KOPT-K1 (cell line): Measurements from ENCODE around the gene TAF6.

ENCODE experiments used
- H3K27ac ChIP-seq: fragments of 200-600 bp; sonication (generic); 2 replicates; pipeline ENCODE4 v1.5.1; 2016; ENCODE audit warnings: antibody characterized with exemption, mild to moderate bottlenecking, low read depth, low read length; ENCODE audit not compliant: poor library complexity, severe bottlenecking
- H3K36me3 ChIP-seq: fragments of 200-600 bp; sonication (generic); 2 replicates; pipeline ENCODE4 v1.5.1; 2017; ENCODE audit warnings: antibody characterized with exemption, mild to moderate bottlenecking, low read length, moderate library complexity; ENCODE audit not compliant: insufficient read depth
- H3K9me3 ChIP-seq: fragments of 200-600 bp; sonication (generic); 2 replicates; pipeline ENCODE4 v1.5.1; 2017; ENCODE audit warnings: antibody characterized with exemption, low read length, mild to moderate bottlenecking; ENCODE audit not compliant: insufficient read depth, poor library complexity, severe bottlenecking

The TAF6 gene

DNA sequence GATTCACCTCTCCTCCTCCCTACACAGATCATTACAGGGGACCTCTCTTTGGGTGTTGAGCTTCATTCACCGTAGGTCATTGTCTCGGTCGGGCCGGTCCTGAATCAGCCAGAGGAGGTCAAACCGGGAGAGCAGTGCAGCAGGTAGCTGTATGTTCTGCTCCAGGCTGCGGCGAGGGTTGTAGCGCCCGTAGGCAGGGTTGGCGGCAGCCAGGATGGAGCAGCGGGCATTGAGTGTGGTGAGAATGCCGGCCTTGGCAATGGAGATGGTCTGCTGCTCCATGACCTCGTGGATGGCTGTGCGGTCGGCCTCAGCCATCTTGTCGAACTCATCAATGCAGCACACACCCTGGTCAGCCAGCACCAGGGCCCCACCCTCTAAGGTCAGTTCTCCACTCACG is 23.5 kb downstream of the TAF6 start:
- H3K27ac ChIP-seq = no peak overlapping the region
- peaks cover 95% of the 10 kb centered on the region for H3K36me3 ChIP-seq
- no peaks in the 10 kb centered on the region for H3K9me3 ChIP-seq

DNA sequence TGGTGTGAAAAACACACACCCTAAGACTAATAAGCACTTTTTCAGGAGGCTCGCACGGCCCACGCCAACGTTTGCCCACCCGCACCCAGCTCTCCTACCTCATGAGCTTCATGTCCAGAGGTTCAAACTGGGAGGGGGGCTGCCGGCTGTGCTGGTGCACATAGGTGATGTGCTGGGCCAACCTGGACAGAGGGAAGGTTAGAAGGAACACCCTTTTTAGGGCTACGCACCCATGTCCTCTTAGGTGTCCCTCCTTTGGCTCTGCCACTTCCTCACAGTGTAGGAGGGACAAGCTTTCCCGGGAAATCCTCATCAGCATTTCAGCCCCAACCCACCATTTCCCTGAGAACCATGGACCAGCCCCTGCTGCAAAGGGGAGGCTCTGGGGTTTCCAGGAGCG is 23.9 kb downstream of the TAF6 start:
- H3K9me3 ChIP-seq = no peaks in the 10 kb centered on the region
- no peak overlapping the region for H3K27ac ChIP-seq
- peaks cover 99% of the 10 kb centered on the region for H3K36me3 ChIP-seq

DNA sequence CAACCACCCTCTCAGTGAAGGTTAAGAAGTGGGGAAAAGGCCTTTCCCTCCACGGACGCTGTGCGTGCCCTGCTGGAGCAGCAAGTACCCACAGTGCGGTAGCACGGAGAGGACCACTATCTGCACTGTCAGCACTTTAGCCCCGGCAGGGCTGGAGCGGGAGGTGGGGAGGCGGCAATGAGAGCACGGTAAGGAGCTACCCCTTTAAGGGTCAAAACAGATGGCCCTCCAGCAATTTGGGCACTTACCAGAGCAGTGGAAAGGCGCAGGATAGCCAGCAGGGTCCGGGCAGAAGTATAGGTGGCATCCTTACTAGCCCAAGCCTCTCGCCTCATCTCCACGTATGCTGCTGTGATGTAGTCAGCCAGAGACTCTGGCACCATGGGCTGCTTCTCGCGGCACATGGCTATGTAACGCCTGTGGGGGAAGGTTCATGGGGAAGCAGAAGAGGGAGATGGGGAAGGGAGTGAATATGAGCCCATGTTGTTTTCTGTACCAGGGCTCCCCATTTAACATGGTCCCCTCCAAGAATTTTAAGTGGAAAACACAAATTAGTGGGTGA is 25.2 kb downstream of the TAF6 start:
- no peak overlapping the region for H3K27ac ChIP-seq
- H3K9me3 ChIP-seq = no peaks in the 10 kb centered on the region
- H3K36me3 ChIP-seq = peaks cover 87% of the 10 kb centered on the region

DNA sequence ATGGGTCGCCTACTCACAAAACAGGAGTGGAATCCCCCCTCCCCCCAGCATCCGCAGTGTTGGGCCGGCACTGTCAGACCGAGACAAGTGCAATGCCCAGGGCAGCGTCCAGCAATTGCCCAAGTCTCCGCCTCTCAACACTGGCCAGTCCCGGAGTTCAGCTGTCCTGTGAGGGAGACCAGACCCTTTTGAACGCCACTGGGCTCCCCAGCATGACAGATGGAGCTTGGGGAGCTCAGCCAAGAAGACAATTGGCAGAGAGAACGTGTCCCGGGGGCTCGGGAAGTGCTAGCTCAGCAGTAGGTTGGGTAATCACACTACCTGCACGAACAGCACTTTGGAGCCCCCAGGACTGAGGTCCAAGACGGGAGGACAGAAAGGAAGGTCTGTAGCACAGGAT is 25.7 kb downstream of the TAF6 start:
- Histone ChIP-seq H3K9me3 (no peaks in the 10 kb centered on the region), H3K27ac (no peak overlapping the region), H3K36me3 (peaks cover 82% of the 10 kb centered on the region)

DNA sequence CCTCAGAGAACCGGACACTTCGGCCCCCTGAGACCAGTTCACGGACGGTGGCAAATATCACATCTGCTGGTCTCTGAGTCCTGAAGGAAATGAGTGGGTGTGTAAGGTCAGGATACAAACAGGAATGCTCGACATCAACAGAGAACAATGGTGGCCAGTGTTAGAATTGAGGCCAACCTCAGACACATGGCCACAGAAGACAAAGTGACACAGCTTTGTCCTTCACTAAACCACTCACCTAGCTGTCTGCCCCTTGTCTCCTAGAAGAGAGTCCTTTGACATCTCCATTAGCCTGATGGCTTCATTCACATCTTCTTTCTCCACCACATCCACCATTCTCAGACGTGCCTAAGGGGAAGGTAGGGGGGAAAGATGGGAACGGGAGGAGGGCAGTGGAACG is 26.1 kb downstream of the TAF6 start:
- no peaks in the 10 kb centered on the region for H3K9me3 ChIP-seq
- H3K36me3 ChIP-seq = peaks cover 78% of the 10 kb centered on the region
- no peak overlapping the region for H3K27ac ChIP-seq

DNA sequence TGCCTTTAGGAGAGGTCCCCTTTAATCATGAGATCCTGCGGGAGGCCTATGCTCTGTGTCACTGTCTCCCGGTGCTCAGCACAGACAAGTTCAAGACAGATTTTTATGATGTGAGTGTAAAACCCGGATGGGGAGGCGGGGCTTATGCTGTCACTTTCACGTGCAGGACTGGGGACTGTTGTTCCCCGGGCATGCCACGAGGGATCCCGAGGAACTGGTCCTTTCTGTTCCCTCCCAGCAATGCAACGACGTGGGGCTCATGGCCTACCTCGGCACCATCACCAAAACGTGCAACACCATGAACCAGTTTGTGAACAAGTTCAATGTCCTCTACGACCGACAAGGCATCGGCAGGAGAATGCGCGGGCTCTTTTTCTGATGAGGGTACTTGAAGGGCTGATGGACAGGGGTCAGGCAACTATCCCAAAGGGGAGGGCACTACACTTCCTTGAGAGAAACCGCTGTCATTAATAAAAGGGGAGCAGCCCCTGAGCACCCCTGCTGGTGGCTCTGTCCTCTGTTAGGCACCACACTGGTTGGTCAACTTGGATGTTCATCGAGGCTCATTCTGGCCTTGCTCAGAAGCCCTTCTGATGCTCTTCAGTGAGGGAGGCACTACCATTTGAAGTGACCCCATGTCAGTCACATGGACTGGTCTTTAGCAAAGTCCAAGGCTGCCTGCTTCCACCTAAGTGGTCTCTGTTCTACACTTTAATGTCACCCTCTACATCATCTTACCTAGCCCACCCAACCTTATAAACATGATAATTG is 27.6 kb downstream of the TAF6 start:
- Histone ChIP-seq H3K36me3 (peaks cover 63% of the 10 kb centered on the region), H3K9me3 (no peaks in the 10 kb centered on the region), H3K27ac (no peak overlapping the region)

DNA sequence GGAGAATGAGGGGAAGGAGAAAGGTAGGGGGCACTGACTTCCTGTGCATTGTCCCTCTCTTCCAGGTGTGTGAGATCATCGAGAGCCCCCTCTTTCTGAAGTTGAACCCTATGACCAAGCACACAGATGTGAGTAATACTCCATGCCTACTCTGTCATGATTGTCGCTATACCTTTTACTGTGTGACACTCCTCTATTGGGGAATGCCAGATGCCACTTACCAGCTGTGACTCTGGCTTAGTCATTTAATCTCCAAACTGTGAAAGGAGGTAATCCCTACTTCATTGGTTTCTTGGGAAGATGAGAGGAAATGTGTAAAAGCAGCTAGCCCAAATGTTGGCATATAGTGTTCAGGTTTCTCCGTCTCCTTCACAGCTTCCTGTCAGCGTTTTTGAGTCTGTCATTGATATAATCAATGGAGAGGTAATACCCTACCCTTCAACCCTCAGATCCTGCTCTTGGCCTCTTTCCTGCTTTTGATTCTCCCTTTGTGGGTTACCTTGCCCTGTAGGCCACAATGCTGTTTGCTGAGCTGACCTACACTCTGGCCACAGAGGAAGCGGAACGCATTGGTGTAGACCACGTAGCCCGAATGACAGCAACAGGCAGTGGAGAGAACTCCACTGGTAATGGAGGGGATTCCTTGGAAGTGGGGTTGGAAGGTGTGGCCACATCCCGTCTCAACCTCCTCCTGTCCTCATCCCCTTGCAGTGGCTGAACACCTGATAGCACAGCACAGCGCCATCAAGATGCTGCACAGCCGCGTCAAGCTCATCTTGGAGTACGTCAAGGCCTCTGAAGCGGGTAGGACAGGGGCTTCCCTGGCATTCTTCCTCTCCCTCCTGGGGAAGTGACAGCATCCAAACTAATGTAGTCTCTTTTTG is 28.4 kb downstream of the TAF6 start:
- Histone ChIP-seq H3K27ac (no peak overlapping the region), H3K9me3 (no peaks in the 10 kb centered on the region), H3K36me3 (peaks cover 55% of the 10 kb centered on the region)

DNA sequence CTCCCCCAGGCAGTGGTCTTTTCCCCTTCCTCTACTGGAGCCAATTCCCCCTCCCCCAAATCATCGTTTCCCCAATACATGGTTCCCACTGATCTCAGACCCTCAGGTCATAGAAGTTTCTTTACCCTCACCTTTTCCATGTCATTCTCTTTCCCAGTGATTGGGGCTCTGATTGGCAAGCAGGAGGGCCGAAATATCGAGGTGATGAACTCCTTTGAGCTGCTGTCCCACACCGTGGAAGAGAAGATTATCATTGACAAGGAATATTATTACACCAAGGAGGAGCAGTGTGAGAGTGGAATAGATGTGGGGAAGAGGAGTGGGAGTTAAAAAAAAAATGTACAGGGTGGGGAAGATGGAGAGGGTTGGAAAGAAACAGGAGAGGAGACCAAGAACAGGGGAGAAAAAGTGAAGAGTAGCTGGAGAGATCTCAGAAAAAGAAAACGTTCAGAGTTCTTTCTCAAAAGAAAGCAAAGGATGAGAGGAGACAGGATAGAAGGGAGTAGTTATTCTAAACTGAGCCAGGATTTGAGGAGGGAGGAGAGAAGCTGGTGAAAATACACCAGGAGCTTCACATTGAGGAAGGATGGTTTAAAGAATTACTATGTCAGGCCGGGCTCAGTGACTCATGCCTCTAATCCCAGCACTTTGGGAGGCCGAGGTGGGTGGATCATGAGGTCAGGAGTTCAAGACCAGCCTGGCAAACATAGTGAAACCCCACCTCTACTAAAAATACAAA is 29.5 kb downstream of the TAF6 start:
- Histone ChIP-seq H3K36me3 (peaks cover 44% of the 10 kb centered on the region), H3K27ac (peak overlapping the region; percentile 80), H3K9me3 (no peaks in the 10 kb centered on the region)

DNA sequence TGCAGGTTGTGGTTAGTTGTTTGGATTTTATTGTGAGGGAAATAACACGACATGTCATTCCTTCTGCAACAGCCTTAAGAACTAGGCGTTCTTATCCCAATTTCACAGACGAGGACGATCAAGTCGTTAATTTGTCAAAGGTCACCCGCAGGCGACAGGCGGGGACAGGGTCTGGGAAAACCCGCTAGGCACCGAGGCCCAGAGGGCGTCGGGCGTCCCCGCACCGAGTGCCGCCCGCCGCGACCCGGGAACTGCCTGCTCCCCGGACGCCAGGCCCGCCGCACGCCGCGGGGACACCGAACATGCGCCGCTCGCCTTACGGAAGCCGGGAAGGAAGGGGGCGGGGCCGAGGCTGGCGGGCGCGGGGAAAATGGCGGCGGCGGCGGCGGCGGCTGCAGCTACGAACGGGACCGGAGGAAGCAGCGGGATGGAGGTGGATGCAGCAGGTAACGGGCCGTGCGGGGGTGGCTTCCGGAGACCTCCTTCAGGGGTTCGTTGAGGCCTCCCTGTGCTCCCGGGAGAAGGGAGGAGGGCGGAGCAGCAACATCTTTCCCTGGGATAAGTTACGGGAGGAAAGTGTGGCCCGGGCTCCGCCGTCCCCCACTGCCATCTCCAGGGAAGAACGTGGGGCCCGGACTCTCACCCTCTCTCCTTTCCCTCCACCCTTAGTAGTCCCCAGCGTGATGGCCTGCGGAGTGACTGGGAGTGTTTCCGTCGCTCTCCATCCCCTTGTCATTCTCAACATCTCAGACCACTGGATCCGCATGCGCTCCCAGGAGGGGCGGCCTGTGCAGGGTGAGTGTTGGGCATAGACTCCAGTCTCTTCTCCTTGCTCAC is 30.3 kb downstream of the TAF6 start, which contains the start of gene COPS6:
Gene COPS6 (plus strand): TSS at position 349 of the 837 bp plus-strand sequence. CDS start 22 bp downstream, at position 371.
- Histone ChIP-seq H3K36me3 (peaks cover 36% of the 10 kb centered on the region), H3K9me3 (no peaks in the 10 kb centered on the region), H3K27ac (peak within 1 kb of the TSS; percentile 80)

DNA sequence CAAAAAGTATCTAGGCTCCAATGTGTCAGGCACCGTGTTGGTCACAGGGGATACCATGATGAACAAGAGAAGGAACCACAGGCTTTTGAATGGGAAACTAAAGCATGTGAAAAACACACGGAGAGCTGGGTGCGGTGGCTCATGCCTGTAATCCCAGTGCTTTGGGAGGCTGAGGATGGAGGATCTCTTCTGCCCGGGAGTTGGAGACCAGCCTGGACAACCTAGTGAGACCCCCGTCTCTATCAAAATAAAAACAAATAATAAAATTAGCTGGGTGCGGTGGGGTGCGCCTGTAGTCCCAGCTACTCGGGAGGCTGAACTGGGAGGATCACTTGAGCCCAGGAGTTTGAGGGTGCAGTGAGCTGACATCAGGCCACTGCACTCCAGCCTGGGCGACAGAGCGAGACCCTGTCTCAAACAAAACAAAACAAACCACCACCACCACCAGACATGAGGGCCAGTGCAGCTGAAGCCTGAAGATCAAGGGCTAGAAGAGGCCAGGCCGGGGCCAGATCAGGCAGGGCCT is 31.0 kb downstream of the TAF6 start:
- Histone ChIP-seq H3K9me3 (no peaks in the 10 kb centered on the region), H3K36me3 (peaks cover 29% of the 10 kb centered on the region), H3K27ac (peak overlapping the region; percentile 80)

DNA sequence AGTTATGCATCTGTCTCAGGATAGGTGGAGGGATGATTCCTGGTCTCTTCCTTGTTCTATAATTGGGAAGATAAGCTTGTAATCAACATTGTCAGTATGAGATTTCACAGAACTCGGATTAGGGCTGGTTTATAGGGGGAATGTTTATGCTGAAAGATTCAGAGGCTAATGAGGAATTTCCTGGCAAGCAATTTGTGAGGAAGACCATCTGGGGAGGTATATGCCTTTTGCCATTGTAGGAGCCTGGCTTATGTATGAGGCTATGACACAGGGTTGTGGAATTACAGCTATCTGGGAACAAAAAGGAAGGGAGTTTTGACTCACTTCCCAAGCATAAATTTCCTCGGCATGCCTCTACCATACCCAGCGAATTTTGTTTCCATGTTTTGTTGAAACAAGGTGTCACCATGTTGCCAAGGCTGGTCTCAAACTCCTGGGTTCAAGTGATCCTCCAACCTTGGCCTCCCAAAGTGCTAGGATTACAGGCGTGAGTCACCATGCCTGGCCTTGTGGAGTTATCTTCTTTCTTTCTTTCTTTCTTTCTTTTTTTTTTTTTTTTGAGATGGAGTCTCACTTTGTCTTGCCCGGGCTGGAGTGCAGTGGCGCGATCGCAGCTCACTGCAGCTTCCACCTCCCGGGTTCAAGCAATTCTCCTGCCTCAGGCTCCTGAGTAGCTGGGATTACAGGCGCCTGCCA is 32.0 kb downstream of the TAF6 start:
- Histone ChIP-seq H3K36me3 (peaks cover 19% of the 10 kb centered on the region), H3K27ac (no peak overlapping the region)

DNA sequence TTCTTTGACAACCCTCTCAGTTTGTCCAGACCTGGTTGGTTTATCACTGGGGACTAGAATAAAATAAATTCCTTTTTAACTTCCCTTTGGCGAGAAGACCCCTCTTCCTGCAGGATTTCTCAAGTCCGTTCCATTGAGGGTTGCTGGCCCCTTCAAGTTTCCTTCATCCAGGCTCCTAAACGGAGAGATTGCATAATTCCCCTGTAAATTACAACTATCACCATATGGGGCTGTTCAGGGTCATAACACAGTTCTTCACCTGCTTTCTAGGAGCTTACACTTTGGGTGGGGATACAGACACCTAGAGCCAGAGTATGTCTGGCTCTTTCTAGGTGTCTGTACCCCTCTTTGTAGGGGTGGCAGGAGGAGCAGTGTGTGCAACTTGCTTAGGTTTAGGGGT is 33.6 kb downstream of the TAF6 start:
- H3K36me3 ChIP-seq = peaks cover 3% of the 10 kb centered on the region
- no peaks in the 10 kb centered on the region for H3K9me3 ChIP-seq
- no peak overlapping the region for H3K27ac ChIP-seq

More for the DNA sequence above, 32.0 kb downstream of the TAF6 start:
- H3K9me3 ChIP-seq = no peaks in the 10 kb centered on the region

DNA sequence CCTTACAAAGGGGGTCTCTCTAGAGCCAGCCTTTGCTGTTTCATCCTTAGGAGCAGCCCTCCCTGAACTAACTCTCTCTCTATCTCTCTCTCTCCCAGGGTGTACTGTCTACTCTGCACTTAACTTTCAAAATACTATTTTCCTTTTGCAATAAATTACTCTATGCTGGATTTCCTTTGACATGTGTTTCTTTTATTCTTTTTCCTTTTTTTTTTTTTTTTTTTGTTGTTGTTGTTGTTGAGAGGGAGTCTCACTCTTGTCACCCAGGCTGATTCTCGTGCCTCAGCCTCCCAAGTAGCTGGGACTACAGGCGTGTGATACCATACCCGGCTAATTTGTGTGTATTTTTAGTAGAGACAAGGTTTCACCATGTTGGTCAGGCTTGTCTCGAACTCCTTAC is 36.2 kb downstream of the TAF6 start:
- H3K36me3 ChIP-seq = peaks cover 19% of the 10 kb centered on the region
- H3K27ac ChIP-seq = no peak overlapping the region
- no peaks in the 10 kb centered on the region for H3K9me3 ChIP-seq
